HepG2 (cell line): ENCODE data around the gene CEP131.

Experiments used
- ATF7 ChIP-seq, 2 experiments: fragments of 450-650 bp in 1 of 2; sonication (generic) in 1 of 2; formaldehyde crosslinking in 1 of 2; IDR thresholded peaks; 2 replicates each; pipeline versions ENCODE4 v1.4.0 to v1.6.1; 2016 to 2020; ENCODE audit warnings: antibody characterized with exemption in 1 of 2, mild to moderate bottlenecking in 1 of 2, missing genetic modification reagents in 1 of 2
- FOXK1 ChIP-seq: sonication (generic); formaldehyde crosslinking; IDR thresholded peaks from 2 replicates; pipeline ENCODE4 v1.4.0; 2020; ENCODE audit warnings: low read depth, missing genetic modification reagents, borderline replicate concordance
- HNRNPL ChIP-seq: fragments of 200-400 bp; formaldehyde crosslinking; IDR thresholded peaks from 2 replicates; pipeline ENCODE4 v1.6.1; 2017; ENCODE audit warnings: mild to moderate bottlenecking, low read depth, low read length
- MAZ ChIP-seq, 2 experiments: sonication (generic) in 1 of 2; formaldehyde crosslinking in 1 of 2; IDR thresholded peaks; 2 replicates each; pipeline versions ENCODE4 v1.5.0 to v1.6.1; 2012 to 2020; ENCODE audit warnings: low read depth in 2 of 2, mild to moderate bottlenecking in 2 of 2, borderline replicate concordance in 1 of 2, improper control_type of control experiment in 1 of 2, low read length in 1 of 2, missing genetic modification reagents in 1 of 2, moderate library complexity in 1 of 2
- NFE2L1 ChIP-seq: sonication (generic); formaldehyde crosslinking; IDR thresholded peaks from 2 replicates; pipeline ENCODE4 v1.4.0; 2020; ENCODE audit warnings: missing genetic modification reagents, mild to moderate bottlenecking, borderline replicate concordance
- NFE2L2 ChIP-seq: fragments of 150-350 bp; IDR thresholded peaks from 2 replicates; pipeline ENCODE4 v1.6.1; 2014; ENCODE audit warnings: low read length
- SOX5 ChIP-seq: IDR thresholded peaks from 2 replicates; pipeline ENCODE4 v1.6.1; 2016; ENCODE audit warnings: borderline replicate concordance
- TBX3 ChIP-seq: fragments of 450-650 bp; IDR thresholded peaks from 2 replicates; pipeline ENCODE4 v1.6.1; 2017; ENCODE audit warnings: antibody characterized with exemption, mild to moderate bottlenecking, inconsistent platforms, borderline replicate concordance
- U2AF1 ChIP-seq: fragments of 200-400 bp; formaldehyde crosslinking; optimal IDR thresholded peaks from 2 replicates; pipeline ENCODE3; 2017; ENCODE audit warnings: mild to moderate bottlenecking, low read depth, low read length
- TF ChIP-seq, protein P1 (sequence below): IDR thresholded peaks from 2 replicates; pipeline ENCODE4 v1.6.1; 2016; ENCODE audit warnings: low read depth, borderline replicate concordance
- TF ChIP-seq, protein P2 (sequence below): sonication (generic); formaldehyde crosslinking; IDR thresholded peaks from 2 replicates; pipeline ENCODE4 v1.4.0; 2020; ENCODE audit warnings: missing genetic modification reagents

DNA sequence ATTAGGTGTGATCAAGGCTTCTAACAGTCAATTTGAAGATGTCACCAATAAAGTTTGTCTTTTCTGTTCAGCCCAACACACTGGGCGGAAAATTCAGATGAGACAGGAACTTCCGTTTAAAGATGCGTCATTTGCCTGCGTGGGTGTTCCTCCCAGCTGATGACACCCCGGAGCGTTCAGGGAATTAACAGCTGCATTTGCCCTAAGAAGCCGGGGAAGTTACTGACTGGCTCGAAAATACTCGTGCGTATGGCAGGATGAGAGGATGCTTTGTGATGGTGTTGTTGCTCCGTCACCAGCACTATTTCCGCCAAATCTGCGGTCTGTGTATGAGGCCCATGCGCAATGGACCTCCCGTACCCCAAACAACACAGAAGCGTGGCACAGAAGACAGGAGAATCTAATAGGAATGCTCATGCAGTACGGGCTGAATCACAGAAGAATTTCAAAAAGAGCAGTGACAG, 69.4 kb downstream of the CEP131 start:
- no peak for TF ChIP-seq U2AF1
- TF ChIP-seq MAZ (IDR thresholded peaks at IDR 0.05; ENCODE audit: borderline replicate concordance, low read depth, low read length), result no peak
- TF ChIP-seq MAZ (CRISPR knock-in tag; IDR thresholded peaks at IDR 0.05; ENCODE audit: low read depth), result no peak
- TF ChIP-seq ATF7 (IDR thresholded peaks at IDR 0.05), result no peak
- TF ChIP-seq ATF7 (CRISPR knock-in tag; IDR thresholded peaks at IDR 0.05), result no peak
- TF ChIP-seq NFE2L1 (CRISPR knock-in tag), result no peak
- TF ChIP-seq, protein P1, sequence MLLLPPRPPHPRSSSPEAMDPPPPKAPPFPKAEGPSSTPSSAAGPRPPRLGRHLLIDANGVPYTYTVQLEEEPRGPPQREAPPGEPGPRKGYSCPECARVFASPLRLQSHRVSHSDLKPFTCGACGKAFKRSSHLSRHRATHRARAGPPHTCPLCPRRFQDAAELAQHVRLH, result no peak
- TF ChIP-seq, protein P2, sequence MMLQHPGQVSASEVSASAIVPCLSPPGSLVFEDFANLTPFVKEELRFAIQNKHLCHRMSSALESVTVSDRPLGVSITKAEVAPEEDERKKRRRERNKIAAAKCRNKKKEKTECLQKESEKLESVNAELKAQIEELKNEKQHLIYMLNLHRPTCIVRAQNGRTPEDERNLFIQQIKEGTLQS (CRISPR knock-in tag), result no peak
- no peak for TF ChIP-seq NFE2L2
- no peak for TF ChIP-seq TBX3
- no peak for TF ChIP-seq FOXK1 (CRISPR knock-in tag)
- TF ChIP-seq SOX5 (CRISPR knock-in tag), result no peak
- TF ChIP-seq HNRNPL, result no peak
